ENCODE data around the gene MSI2. TPM values are rescaled to one million over a fixed set of nuclear protein-coding genes. Genes with fewer than 3 reads are reported as not detected.
"Not testable (repeated sequence)": the region's sequence is repeated elsewhere in the genome, so short reads cannot be mapped to it uniquely, and the experiment has no call there.

Gene MSI2
- total RNA-seq, 1 experiment from 2014 or later = 75.0 TPM

- in situ Hi-C loops (cut with HindIII; ENCODE audit: low sequenced_read_pairs) = no loop called here
- no peak for DNase-seq (ENCODE audit: low spot score)
Observed at GRCh38 chr17:57495771-57496170, 239.4 kb downstream of the MSI2 start.

GRCh38 chr17:57496382-57496781, 240.1 kb downstream of the MSI2 start:
- in situ Hi-C loops (cut with HindIII; ENCODE audit: low sequenced_read_pairs) = no loop called here
- DNase-seq (ENCODE audit: low spot score) = no peak

- DNase-seq (ENCODE audit: low spot score) = no peak
- in situ Hi-C loops (cut with HindIII; ENCODE audit: low sequenced_read_pairs) = no loop called here
Observed at GRCh38 chr17:57498443-57498842, 242.1 kb downstream of the MSI2 start.

GRCh38 chr17:57499221-57499620, 242.9 kb downstream of the MSI2 start:
- in situ Hi-C loops (cut with HindIII; ENCODE audit: low sequenced_read_pairs); DNase-seq (ENCODE audit: low spot score): not testable (repeated sequence)

- no peak for DNase-seq (ENCODE audit: low spot score)
- in situ Hi-C loops (cut with HindIII; ENCODE audit: low sequenced_read_pairs) = no loop called here
Observed at GRCh38 chr17:57499648-57500049, 243.3 kb downstream of the MSI2 start.

- no peak for DNase-seq (ENCODE audit: low spot score)
- in situ Hi-C loops (cut with HindIII; ENCODE audit: low sequenced_read_pairs) = no loop called here
Observed at GRCh38 chr17:57501016-57501415, 244.7 kb downstream of the MSI2 start.

- in situ Hi-C loops (cut with HindIII; ENCODE audit: low sequenced_read_pairs) = no loop called here
Observed at GRCh38 chr17:57502022-57502421, 245.7 kb downstream of the MSI2 start.

GRCh38 chr17:57502811-57503241, 246.5 kb downstream of the MSI2 start:
- DNase-seq (ENCODE audit: low spot score) = no peak
- in situ Hi-C loops (cut with HindIII; ENCODE audit: low sequenced_read_pairs) = no loop called here

More at GRCh38 chr17:57502022-57502421, 245.7 kb downstream of the MSI2 start:
- no peak for DNase-seq (ENCODE audit: low spot score)

GRCh38 chr17:57504208-57504607, 247.9 kb downstream of the MSI2 start:
- in situ Hi-C loops (cut with HindIII; ENCODE audit: low sequenced_read_pairs) = no loop called here

GRCh38 chr17:57505841-57506773, 249.8 kb downstream of the MSI2 start:
- DNase-seq (ENCODE audit: low spot score) = no peak
- in situ Hi-C loops (cut with HindIII; ENCODE audit: low sequenced_read_pairs) = no loop called here

More at GRCh38 chr17:57504208-57504607, 247.9 kb downstream of the MSI2 start:
- DNase-seq (ENCODE audit: low spot score) = no peak

- DNase-seq (ENCODE audit: low spot score) = no peak
- in situ Hi-C loops (cut with HindIII; ENCODE audit: low sequenced_read_pairs) = no loop called here
Observed at GRCh38 chr17:57506774-57507127, 250.4 kb downstream of the MSI2 start.

GRCh38 chr17:57507828-57508227, 251.5 kb downstream of the MSI2 start:
- no peak for DNase-seq (ENCODE audit: low spot score)
- in situ Hi-C loops (cut with HindIII; ENCODE audit: low sequenced_read_pairs) = no loop called here

GRCh38 chr17:57508671-57509070, 252.3 kb downstream of the MSI2 start:
- in situ Hi-C loops (cut with HindIII; ENCODE audit: low sequenced_read_pairs) = no loop called here

GRCh38 chr17:57511475-57512123, 255.3 kb downstream of the MSI2 start:
- no peak for DNase-seq (ENCODE audit: low spot score)
- in situ Hi-C loops (cut with HindIII; ENCODE audit: low sequenced_read_pairs) = no loop called here

More at GRCh38 chr17:57508671-57509070, 252.3 kb downstream of the MSI2 start:
- no peak for DNase-seq (ENCODE audit: low spot score)

GRCh38 chr17:57512258-57512657, 255.9 kb downstream of the MSI2 start:
- no peak for DNase-seq (ENCODE audit: low spot score)
- in situ Hi-C loops (cut with HindIII; ENCODE audit: low sequenced_read_pairs) = no loop called here

GRCh38 chr17:57512691-57513090, 256.4 kb downstream of the MSI2 start:
- no peak for DNase-seq (ENCODE audit: low spot score)
- in situ Hi-C loops (cut with HindIII; ENCODE audit: low sequenced_read_pairs) = no loop called here

- no peak for DNase-seq (ENCODE audit: low spot score)
- in situ Hi-C loops (cut with HindIII; ENCODE audit: low sequenced_read_pairs) = no loop called here
Observed at GRCh38 chr17:57513569-57513968, 257.2 kb downstream of the MSI2 start.

- no peak for DNase-seq (ENCODE audit: low spot score)
- in situ Hi-C loops (cut with HindIII; ENCODE audit: low sequenced_read_pairs) = no loop called here
Observed at GRCh38 chr17:57514614-57515013, 258.3 kb downstream of the MSI2 start.

- DNase-seq (ENCODE audit: low spot score) = no peak
- in situ Hi-C loops (cut with HindIII; ENCODE audit: low sequenced_read_pairs) = no loop called here
Observed at GRCh38 chr17:57515662-57516211, 259.4 kb downstream of the MSI2 start.
